ENCODE measurements around the gene ATP8A1.

DNA sequence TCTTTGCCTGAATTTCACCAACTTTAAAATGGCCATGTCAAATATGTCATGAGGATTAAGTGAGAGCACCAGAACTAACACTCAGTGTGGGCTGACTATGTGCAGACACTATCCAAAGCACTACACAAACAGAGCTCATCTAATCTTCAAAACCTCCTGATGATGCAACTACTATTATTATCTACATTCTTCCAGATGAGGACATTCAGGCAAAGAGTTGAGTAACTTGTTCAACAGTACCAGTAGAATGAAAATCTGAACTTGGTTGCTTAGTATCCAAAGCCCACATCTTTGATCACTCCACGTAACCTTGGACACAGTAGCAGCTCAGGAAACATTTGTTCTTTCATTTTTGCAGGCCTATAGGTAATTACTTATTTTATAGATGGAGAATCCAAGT is 90.1 kb downstream of the ATP8A1 start:
- TF ChIP-seq, protein P1, sequence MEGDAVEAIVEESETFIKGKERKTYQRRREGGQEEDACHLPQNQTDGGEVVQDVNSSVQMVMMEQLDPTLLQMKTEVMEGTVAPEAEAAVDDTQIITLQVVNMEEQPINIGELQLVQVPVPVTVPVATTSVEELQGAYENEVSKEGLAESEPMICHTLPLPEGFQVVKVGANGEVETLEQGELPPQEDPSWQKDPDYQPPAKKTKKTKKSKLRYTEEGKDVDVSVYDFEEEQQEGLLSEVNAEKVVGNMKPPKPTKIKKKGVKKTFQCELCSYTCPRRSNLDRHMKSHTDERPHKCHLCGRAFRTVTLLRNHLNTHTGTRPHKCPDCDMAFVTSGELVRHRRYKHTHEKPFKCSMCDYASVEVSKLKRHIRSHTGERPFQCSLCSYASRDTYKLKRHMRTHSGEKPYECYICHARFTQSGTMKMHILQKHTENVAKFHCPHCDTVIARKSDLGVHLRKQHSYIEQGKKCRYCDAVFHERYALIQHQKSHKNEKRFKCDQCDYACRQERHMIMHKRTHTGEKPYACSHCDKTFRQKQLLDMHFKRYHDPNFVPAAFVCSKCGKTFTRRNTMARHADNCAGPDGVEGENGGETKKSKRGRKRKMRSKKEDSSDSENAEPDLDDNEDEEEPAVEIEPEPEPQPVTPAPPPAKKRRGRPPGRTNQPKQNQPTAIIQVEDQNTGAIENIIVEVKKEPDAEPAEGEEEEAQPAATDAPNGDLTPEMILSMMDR (IDR thresholded peaks at IDR 0.05; ENCODE audit: borderline replicate concordance, extremely low read depth, low read length, poor library complexity, severe bottlenecking): no peak
- TF ChIP-seq EZH2 (IDR thresholded peaks at IDR 0.05; ENCODE audit: borderline replicate concordance, low read depth, low read length, severe bottlenecking): no peak
